ENCODE data around the gene GALNT17.
"Not testable (repeated sequence)": the region's sequence is repeated elsewhere in the genome, so short reads cannot be mapped to it uniquely, and the experiment has no call there.

The GALNT17 gene

GRCh38 chr7:71633551-71634008 is 501.6 kb downstream of the GALNT17 start:
- Histone ChIP-seq H3K4me1 (peaks cover 21% of the 10 kb centered on the region), H3K9me3 (no peaks in the 10 kb centered on the region), H3K4me2 (peak overlapping the region; percentile 41), H3K4me3 (no peak overlapping the region), H3K36me3 (no peaks in the 10 kb centered on the region), H3K27me3 (no peaks in the 10 kb centered on the region), H3K27ac (0 out of 2 replicates have a peak overlapping the region, but pooled peaks have one; percentile 5), H4K20me1 (no peaks in the 10 kb centered on the region), H3K9ac (no peak overlapping the region)
- no peak for TF ChIP-seq Cebpa-rat (IDR thresholded peaks at IDR 0.05)

DNA sequence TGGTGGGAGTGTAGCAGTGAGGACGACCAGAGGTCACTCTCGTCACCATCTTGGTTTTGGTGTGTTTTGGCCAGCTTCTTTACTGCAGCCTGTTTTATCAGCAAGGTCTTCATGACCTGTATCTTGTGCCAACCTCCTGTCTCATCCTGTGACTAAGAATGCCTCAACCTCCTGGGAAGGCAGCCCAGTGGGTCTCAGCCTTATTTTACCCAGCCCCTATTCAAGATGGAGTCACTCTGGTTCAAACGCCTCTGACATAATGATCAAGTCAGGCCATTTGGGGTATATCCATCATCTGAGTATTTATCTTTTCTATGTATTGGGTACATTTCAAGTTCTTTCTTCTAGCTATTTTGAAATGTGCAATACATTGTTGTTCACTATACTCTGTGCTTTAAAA is 503.9 kb downstream of the GALNT17 start:
- not testable (repeated sequence) for H3K27me3 ChIP-seq, H3K36me3 ChIP-seq, H3K4me2 ChIP-seq, H4K20me1 ChIP-seq, H3K9me3 ChIP-seq, H3K27ac ChIP-seq, H3K9ac ChIP-seq, H3K4me3 ChIP-seq
- H3K4me1 ChIP-seq, result peaks cover 21% of the 10 kb centered on the region

- Histone ChIP-seq H3K36me3 (no peaks in the 10 kb centered on the region), H4K20me1 (no peaks in the 10 kb centered on the region), H3K4me1 (peaks cover 21% of the 10 kb centered on the region), H3K27me3 (no peaks in the 10 kb centered on the region), H3K9me3 (no peaks in the 10 kb centered on the region), H3K9ac (no peak overlapping the region), H3K27ac (no peak overlapping the region), H3K4me3 (no peak overlapping the region), H3K4me2 (no peak overlapping the region)
- no peak for TF ChIP-seq Cebpa-rat (IDR thresholded peaks at IDR 0.05)
Measured at GRCh38 chr7:71636329-71636728, 504.4 kb downstream of the GALNT17 start.

DNA sequence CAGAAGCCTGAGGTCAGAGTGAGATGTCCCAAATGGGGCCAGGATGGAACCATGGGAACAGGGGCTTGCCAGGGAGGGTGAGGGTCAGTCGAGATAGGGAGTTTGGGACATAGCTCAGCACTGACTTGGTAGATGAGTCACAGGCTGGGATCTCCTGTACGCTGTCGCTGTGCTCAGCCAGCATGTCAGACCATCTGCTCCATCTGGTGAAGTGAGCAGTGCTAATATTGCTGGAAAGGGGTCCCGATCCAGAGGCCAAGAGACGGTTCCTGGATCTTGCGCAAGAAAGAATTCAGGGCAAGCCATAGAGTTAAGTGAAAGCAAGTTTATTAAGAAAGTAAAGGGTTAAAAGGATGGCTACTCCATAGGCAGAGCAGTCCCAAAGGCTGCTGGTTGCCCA is 505.6 kb downstream of the GALNT17 start:
- peaks cover 19% of the 10 kb centered on the region for H3K4me1 ChIP-seq
- H3K9ac ChIP-seq, result no peak overlapping the region
- H4K20me1 ChIP-seq, result no peaks in the 10 kb centered on the region
- no peak for TF ChIP-seq Cebpa-rat (IDR thresholded peaks at IDR 0.05)
- no peaks in the 10 kb centered on the region for H3K27me3 ChIP-seq
- no peaks in the 10 kb centered on the region for H3K36me3 ChIP-seq
- no peak overlapping the region for H3K4me2 ChIP-seq
- no peak overlapping the region for H3K27ac ChIP-seq
- no peaks in the 10 kb centered on the region for H3K9me3 ChIP-seq
- no peak overlapping the region for H3K4me3 ChIP-seq

DNA sequence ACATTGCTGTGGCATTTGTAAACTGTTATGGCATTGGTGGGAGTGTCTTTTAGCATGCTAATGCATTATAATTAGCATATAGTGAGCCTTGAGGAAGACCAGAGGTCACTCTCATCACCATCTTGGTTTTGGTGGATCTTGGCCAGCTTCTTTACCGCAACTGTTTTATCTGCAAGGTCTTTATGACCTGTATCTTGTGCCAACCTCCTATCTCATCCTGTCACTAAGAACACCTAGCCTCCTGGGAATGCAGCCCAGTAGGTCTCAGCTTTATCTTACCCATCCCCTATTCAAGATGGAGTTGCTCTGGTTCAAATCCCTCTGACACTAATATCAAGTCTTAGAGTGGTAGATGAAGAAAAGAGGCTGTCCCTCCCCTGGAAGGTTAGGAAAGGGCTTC is 506.2 kb downstream of the GALNT17 start:
- Histone ChIP-seq H3K9me3 (no peaks in the 10 kb centered on the region), H3K4me3 (no peak overlapping the region), H3K9ac (no peak overlapping the region), H4K20me1 (no peaks in the 10 kb centered on the region), H3K27me3 (no peaks in the 10 kb centered on the region), H3K4me2 (no peak overlapping the region), H3K4me1 (peaks cover 14% of the 10 kb centered on the region), H3K36me3 (no peaks in the 10 kb centered on the region), H3K27ac (no peak overlapping the region)
- TF ChIP-seq Cebpa-rat (IDR thresholded peaks at IDR 0.05), result no peak

DNA sequence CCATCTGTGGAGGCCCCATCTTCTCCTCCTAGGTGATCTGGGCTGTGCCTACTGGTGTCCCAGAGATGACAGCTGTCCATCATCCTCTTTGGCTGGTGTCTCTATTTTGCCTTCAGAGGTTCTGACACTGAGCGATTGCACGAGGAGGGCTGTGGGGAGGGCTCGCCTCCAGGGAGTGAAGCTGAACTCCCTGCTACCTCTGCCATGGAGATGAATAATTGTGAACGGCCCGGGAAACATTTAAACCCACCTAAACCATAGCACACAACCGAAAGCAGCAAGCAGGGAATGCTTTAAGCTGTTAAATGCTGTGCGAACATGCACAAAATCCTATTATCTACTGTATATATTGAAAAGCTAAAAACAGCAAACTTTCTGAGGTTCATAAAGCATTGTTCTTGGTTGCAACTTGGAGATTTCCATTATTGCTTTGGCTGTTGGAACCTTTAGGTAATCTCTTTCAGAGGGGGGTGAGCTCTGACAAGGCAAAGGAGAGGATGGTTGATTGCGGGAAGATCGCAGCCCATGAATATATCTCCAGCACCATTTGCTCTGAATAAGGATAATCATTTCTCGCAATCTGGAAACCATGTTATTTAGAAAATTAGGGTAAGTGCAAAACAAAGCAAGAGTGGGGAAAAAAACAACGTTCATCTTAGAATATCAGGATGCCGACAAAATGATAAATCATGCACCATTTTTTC is 507.6 kb downstream of the GALNT17 start:
- Histone ChIP-seq H3K27me3 (no peaks in the 10 kb centered on the region), H3K4me3 (no peak overlapping the region), H4K20me1 (no peaks in the 10 kb centered on the region), H3K9ac (no peak overlapping the region), H3K9me3 (no peaks in the 10 kb centered on the region), H3K27ac (no peak overlapping the region), H3K36me3 (no peaks in the 10 kb centered on the region), H3K4me2 (no peak overlapping the region), H3K4me1 (0 out of 2 replicates have a peak, but pooled peaks cover 4% of the 10 kb centered on the region)
- TF ChIP-seq Cebpa-rat (IDR thresholded peaks at IDR 0.05), result no peak

- peaks cover 18% of the 10 kb centered on the region for H3K9me3 ChIP-seq
- H3K27me3 ChIP-seq, H4K20me1 ChIP-seq, H3K4me2 ChIP-seq, H3K4me3 ChIP-seq, H3K36me3 ChIP-seq, H3K4me1 ChIP-seq, H3K9ac ChIP-seq, H3K27ac ChIP-seq: not testable (repeated sequence)
Measured at GRCh38 chr7:71643031-71643430, 511.1 kb downstream of the GALNT17 start.

DNA sequence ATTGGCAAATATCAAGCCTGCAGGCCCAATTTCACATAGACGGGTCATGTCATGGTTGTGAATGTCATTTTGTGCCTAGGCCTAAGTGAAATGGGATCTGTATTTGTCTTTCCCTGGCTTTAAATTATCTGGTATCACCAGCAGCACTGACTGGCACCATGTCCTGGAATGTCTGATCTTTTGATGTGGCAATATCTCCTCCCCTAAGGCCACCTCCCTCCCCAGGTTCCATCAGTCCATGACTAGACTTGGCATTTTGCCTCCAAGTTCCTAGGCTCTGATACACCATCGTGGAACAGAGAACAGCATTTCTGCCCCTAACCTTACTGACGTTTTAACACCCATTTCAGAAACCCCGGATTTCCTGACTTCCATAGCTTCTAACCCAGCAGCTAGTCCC is 513.9 kb downstream of the GALNT17 start:
- Histone ChIP-seq H3K4me3 (no peak overlapping the region), H3K4me1 (peaks cover 4% of the 10 kb centered on the region; the same call in 1 of the 2 replicates), H3K4me2 (no peak overlapping the region), H3K9me3 (peaks cover 31% of the 10 kb centered on the region), H3K9ac (no peak overlapping the region), H3K27me3 (no peaks in the 10 kb centered on the region), H4K20me1 (no peaks in the 10 kb centered on the region), H3K27ac (no peak overlapping the region), H3K36me3 (no peaks in the 10 kb centered on the region)
- TF ChIP-seq Cebpa-rat (IDR thresholded peaks at IDR 0.05), result no peak

DNA sequence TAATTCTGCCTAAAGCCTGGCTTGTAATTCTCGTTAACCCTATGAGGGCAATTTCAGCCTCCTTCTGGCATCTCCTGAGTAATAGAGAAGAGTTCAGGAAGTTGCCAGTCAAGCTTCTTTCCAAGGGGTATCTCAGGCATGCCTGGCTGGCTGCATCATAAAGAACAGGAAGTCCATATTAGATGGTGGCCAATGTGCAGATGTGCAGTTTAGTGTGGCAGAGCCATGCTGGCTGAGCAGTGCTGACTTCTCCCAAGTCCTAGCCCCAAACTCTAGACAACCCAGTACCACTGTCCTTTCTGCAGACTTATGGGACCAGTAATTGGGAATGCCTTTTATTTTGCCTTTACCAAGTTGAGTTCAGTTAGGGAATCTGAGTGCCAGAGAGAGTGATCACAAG is 517.9 kb downstream of the GALNT17 start:
- Histone ChIP-seq H4K20me1 (no peaks in the 10 kb centered on the region), H3K27me3 (no peaks in the 10 kb centered on the region), H3K27ac (no peak overlapping the region), H3K4me1 (peaks cover 4% of the 10 kb centered on the region; the same call in 1 of the 2 replicates), H3K4me2 (no peak overlapping the region), H3K9me3 (peaks cover 29% of the 10 kb centered on the region), H3K36me3 (no peaks in the 10 kb centered on the region), H3K9ac (no peak overlapping the region), H3K4me3 (no peak overlapping the region)
- no peak for TF ChIP-seq Cebpa-rat (IDR thresholded peaks at IDR 0.05)

DNA sequence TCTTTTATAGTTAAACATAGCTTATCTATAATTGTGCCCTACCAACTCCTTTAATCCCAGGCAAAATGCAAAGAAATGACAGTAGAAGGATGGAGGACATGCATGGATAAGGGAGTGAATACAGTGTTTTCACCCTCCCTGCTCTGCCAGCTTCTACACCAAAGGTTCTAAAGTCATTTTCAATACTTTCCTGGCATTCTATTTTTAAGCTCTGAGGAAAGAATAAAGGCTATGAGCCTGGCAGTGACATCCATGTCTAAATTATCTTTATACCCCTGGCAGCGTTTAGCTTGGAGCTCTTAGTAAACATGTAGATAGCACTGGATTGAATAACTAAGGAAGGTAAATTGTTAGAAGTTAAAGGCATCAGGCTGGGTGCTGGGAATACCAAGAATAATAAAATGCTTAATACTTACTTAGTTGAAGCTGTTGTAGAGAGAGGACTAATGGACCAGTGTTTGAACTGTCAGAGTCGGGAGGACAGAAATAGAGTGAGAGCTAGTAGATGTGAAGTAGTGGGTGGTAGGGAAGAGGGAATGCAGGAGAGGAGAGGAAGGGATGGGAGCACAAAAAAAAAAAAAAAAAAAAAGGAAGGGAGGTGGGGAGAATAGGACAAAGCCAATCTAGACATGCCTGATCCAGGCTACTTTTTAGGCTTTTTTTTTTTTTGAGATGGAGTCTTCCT is 518.9 kb downstream of the GALNT17 start:
- Histone ChIP-seq H3K4me2 (no peak overlapping the region), H3K9ac (no peak overlapping the region), H3K9me3 (peaks cover 19% of the 10 kb centered on the region), H3K36me3 (no peaks in the 10 kb centered on the region), H3K27me3 (no peaks in the 10 kb centered on the region), H3K4me1 (peaks cover 4% of the 10 kb centered on the region; the same call in 1 of the 2 replicates), H3K27ac (no peak overlapping the region), H3K4me3 (no peak overlapping the region), H4K20me1 (no peaks in the 10 kb centered on the region)
- TF ChIP-seq Cebpa-rat (IDR thresholded peaks at IDR 0.05), result no peak
